H1 (cell line): ENCODE data around the gene SEL1L2. TPM values are rescaled to one million over a fixed set of nuclear protein-coding genes. Genes with fewer than 3 reads are reported as not detected.

Source experiments
- CTCF ChIA-PET: fragments of 300-600 bp; sonication (Branson Sonifier 250); formaldehyde crosslinking; loops from one replicate; lab custom pipeline; 2021; ENCODE audit not compliant: partially characterized antibody; lab: Charles Lee
- POLR2A ChIA-PET: fragments of 300-600 bp; sonication (Branson Sonifier 250); formaldehyde crosslinking; loops from one replicate; lab custom pipeline; 2021; ENCODE audit warnings: inconsistent platforms; ENCODE audit not compliant: partially characterized antibody; lab: Charles Lee
- DNase-seq, 2 experiments: peaks; one replicate each; pipeline versions ENCODE4 v3.0.0 to v3.0.0-alpha.2; 2010 to 2022; ENCODE audit warnings: low spot score in 2 of 2, low read depth in 1 of 2, mixed read lengths in 1 of 2
- FAIRE-seq: peaks from 2 replicates; lab custom pipeline; 2011; peaks lifted over from hg19 to GRCh38; lab: Jason Lieb, UNC
- H2AFZ ChIP-seq: 2 replicates; pipeline ENCODE4 v1.8.1; 2012; ENCODE audit warnings: low read length, inconsistent platforms
- H2AK5ac ChIP-seq: 2 replicates; pipeline ENCODE4 v1.6.1; 2013; ENCODE audit warnings: low read depth, low read length
- H2BK120ac ChIP-seq: replicated peaks from 2 replicates; pipeline ENCODE3; 2013; ENCODE audit warnings: low read depth, low read length, inconsistent platforms
- H2BK12ac ChIP-seq: 2 replicates; pipeline ENCODE4 v1.6.1; 2013; ENCODE audit warnings: low read depth, low read length
- H2BK15ac ChIP-seq: 2 replicates; pipeline ENCODE4 v1.6.1; 2013; ENCODE audit warnings: low read length
- H2BK20ac ChIP-seq: 2 replicates; pipeline ENCODE4 v1.6.1; 2013; ENCODE audit warnings: low read length
- H2BK5ac ChIP-seq: 2 replicates; pipeline ENCODE4 v1.6.1; 2013; ENCODE audit warnings: low read depth, low read length
- H3K14ac ChIP-seq: 2 replicates; pipeline ENCODE4 v1.6.1; 2013; ENCODE audit warnings: inconsistent platforms; ENCODE audit not compliant: insufficient read length
- H3K18ac ChIP-seq: 2 replicates; pipeline ENCODE4 v1.6.1; 2013; ENCODE audit warnings: low read length; ENCODE audit errors: extremely low read depth
- H3K23ac ChIP-seq: 2 replicates; pipeline ENCODE4 v1.6.1; 2013; ENCODE audit warnings: inconsistent platforms; ENCODE audit not compliant: insufficient read length
- H3K23me2 ChIP-seq: 2 replicates; pipeline ENCODE4 v1.6.1; 2013; ENCODE audit warnings: low read depth, low read length
- H3K27ac ChIP-seq: 2 replicates; pipeline ENCODE4 v1.6.1; 2011; ENCODE audit warnings: low read depth, low read length, inconsistent platforms
- H3K27me3 ChIP-seq, 4 experiments: replicated peaks in 1 of 4; 1 replicate in 1 of 4; 2 replicates in 3 of 4; pipeline versions ENCODE4 v1.6.1 to v1.8.1; 2011 to 2013; ENCODE audit warnings: low read length in 3 of 4, mild to moderate bottlenecking in 3 of 4, inconsistent platforms in 2 of 4, mixed read lengths in 2 of 4, moderate library complexity in 1 of 4; ENCODE audit not compliant: control insufficient read depth in 3 of 4, insufficient read depth in 3 of 4; ENCODE audit errors: extremely low read depth in 1 of 4
- H3K36me3 ChIP-seq, 4 experiments: 2 replicates each; pipeline versions ENCODE4 v1.6.1 to v1.8.1; 2011 to 2013; ENCODE audit warnings: mild to moderate bottlenecking in 4 of 4, low read length in 3 of 4, moderate library complexity in 2 of 4, control low read depth in 1 of 4, inconsistent platforms in 1 of 4; ENCODE audit not compliant: insufficient read depth in 4 of 4, control insufficient read depth in 2 of 4
- H3K4ac ChIP-seq: replicated peaks from 2 replicates; pipeline ENCODE3; 2013; ENCODE audit warnings: low read length, low read depth, mixed read lengths, inconsistent platforms; ENCODE audit not compliant: insufficient read length
- H3K4me1 ChIP-seq, 4 experiments: replicated peaks in 1 of 4; 1 replicate in 1 of 4; 2 replicates in 3 of 4; pipeline versions ENCODE4 v1.6.1 to v1.8.1; 2011 to 2013; ENCODE audit warnings: low read length in 3 of 4, inconsistent platforms in 2 of 4, mixed read lengths in 1 of 4; ENCODE audit not compliant: insufficient read depth in 4 of 4, control insufficient read depth in 3 of 4
- H3K4me2 ChIP-seq, 2 experiments: 2 replicates each; pipeline versions ENCODE4 v1.6.1 to v1.8.1; 2011 to 2013; ENCODE audit warnings: low read depth in 2 of 2, low read length in 2 of 2, control low read depth in 1 of 2, inconsistent platforms in 1 of 2, mild to moderate bottlenecking in 1 of 2; ENCODE audit not compliant: insufficient read depth in 1 of 2
- H3K4me3 ChIP-seq, 4 experiments: fragments of 200-600, 300-600 bp in 1 of 4; sonication (generic), shearing (Covaris generic), sonication (Bioruptor Twin) in 1 of 4; 2 replicates each; pipeline versions ENCODE4 v1.5.1 to v1.8.1; 2011 to 2016; ENCODE audit warnings: low read length in 4 of 4, low read depth in 3 of 4, control low read depth in 2 of 4, inconsistent platforms in 2 of 4, mild to moderate bottlenecking in 2 of 4, mixed read lengths in 1 of 4, moderate library complexity in 1 of 4; ENCODE audit not compliant: insufficient read depth in 2 of 4; ENCODE audit errors: extremely low read depth in 1 of 4
- H3K56ac ChIP-seq: replicated peaks from 2 replicates; pipeline ENCODE3; 2013; ENCODE audit warnings: low read depth, mild to moderate bottlenecking, mixed read lengths, low read length, inconsistent platforms; ENCODE audit not compliant: insufficient read length
- H3K79me1 ChIP-seq: 2 replicates; pipeline ENCODE4 v1.6.1; 2013; ENCODE audit warnings: low read depth, low read length, control low read depth
- H3K79me2 ChIP-seq, 2 experiments: 2 replicates each; pipeline versions ENCODE4 v1.6.1 to v1.8.1; 2012 to 2013; ENCODE audit warnings: low read length in 2 of 2, mild to moderate bottlenecking in 2 of 2, inconsistent platforms in 1 of 2; ENCODE audit not compliant: insufficient read depth in 2 of 2, control insufficient read depth in 1 of 2
- H3K9ac ChIP-seq, 4 experiments: replicated peaks in 1 of 4; 1 replicate in 1 of 4; 2 replicates in 3 of 4; pipeline versions ENCODE4 v1.6.1 to v1.8.1; 2011 to 2013; ENCODE audit warnings: low read depth in 3 of 4, low read length in 3 of 4, control low read depth in 2 of 4, mild to moderate bottlenecking in 2 of 4, moderate library complexity in 2 of 4, inconsistent platforms in 1 of 4; ENCODE audit errors: extremely low read depth in 1 of 4
- H3K9me3 ChIP-seq, 2 experiments: 2 replicates each; pipeline versions ENCODE4 v1.6.1 to v1.8.1; 2012 to 2013; ENCODE audit warnings: mild to moderate bottlenecking in 2 of 2, moderate library complexity in 2 of 2, control low read depth in 1 of 2, inconsistent platforms in 1 of 2, low read depth in 1 of 2, low read length in 1 of 2, mixed read lengths in 1 of 2; ENCODE audit not compliant: insufficient read depth in 2 of 2
- H4K20me1 ChIP-seq, 2 experiments: replicated peaks in 1 of 2; 2 replicates each; pipeline versions ENCODE3 to v1.8.1; 2011 to 2013; ENCODE audit warnings: inconsistent platforms in 2 of 2, low read length in 2 of 2, mild to moderate bottlenecking in 1 of 2; ENCODE audit not compliant: insufficient read depth in 2 of 2, control insufficient read depth in 1 of 2
- H4K5ac ChIP-seq: 2 replicates; pipeline ENCODE4 v1.6.1; 2013; ENCODE audit warnings: low read length, low read depth, mixed read lengths, inconsistent platforms; ENCODE audit not compliant: insufficient read length
- H4K8ac ChIP-seq: 2 replicates; pipeline ENCODE4 v1.8.0; 2013; ENCODE audit warnings: mild to moderate bottlenecking, moderate library complexity, low read length, inconsistent platforms; ENCODE audit not compliant: insufficient read depth; ENCODE audit errors: extremely low read depth
- H4K91ac ChIP-seq: replicated peaks from 2 replicates; pipeline ENCODE3; 2013; ENCODE audit warnings: low read length, mixed read lengths, inconsistent platforms; ENCODE audit not compliant: insufficient read length
- ASH2L ChIP-seq: fragments of 200-600, 300-600 bp; sonication (generic); IDR thresholded peaks from one replicate; pipeline ENCODE4 v1.7.1; 2017; ENCODE audit warnings: low read length
- CHD2 ChIP-seq: IDR thresholded peaks from 2 replicates; pipeline ENCODE4 v1.6.1; 2012; ENCODE audit warnings: low read length, improper control_type of control experiment
- EP300 ChIP-seq, 2 experiments: IDR thresholded peaks; 1 replicate in 1 of 2; 2 replicates in 1 of 2; pipeline ENCODE4 v1.6.1; 2011 to 2012; ENCODE audit warnings: low read depth in 2 of 2, low read length in 2 of 2, mild to moderate bottlenecking in 2 of 2, borderline replicate concordance in 1 of 2, inconsistent platforms in 1 of 2, moderate library complexity in 1 of 2
- KDM1A ChIP-seq: fragments of 200-600, 300-600 bp; sonication (generic); IDR thresholded peaks from 2 replicates; pipeline ENCODE4 v1.7.1; 2016; ENCODE audit warnings: mild to moderate bottlenecking, low read length, borderline replicate concordance
- RBBP5 ChIP-seq: IDR thresholded peaks from 2 replicates; pipeline ENCODE4 v1.7.1; 2012; ENCODE audit warnings: low read depth, mild to moderate bottlenecking, inconsistent platforms, low read length, moderate library complexity, borderline replicate concordance
- RXRA ChIP-seq: IDR thresholded peaks from 2 replicates; pipeline ENCODE4 v1.6.1; 2011; ENCODE audit warnings: low read depth, mild to moderate bottlenecking, low read length, moderate library complexity; ENCODE audit not compliant: insufficient read depth
- SAP30 ChIP-seq: fragments of 300-600 bp; sonication (generic); IDR thresholded peaks from 2 replicates; pipeline ENCODE4 v1.7.1; 2012; ENCODE audit warnings: low read length, moderate library complexity, mild to moderate bottlenecking, inconsistent platforms; ENCODE audit not compliant: insufficient read depth, insufficient replicate concordance
- SIRT6 ChIP-seq: IDR thresholded peaks from one replicate; pipeline ENCODE4 v1.7.1; 2012; ENCODE audit warnings: low read length, inconsistent platforms
- SUZ12 ChIP-seq: fragments of 200-600 bp; sonication (generic); IDR thresholded peaks from 2 replicates; pipeline ENCODE4 v1.6.1; 2012; ENCODE audit warnings: mild to moderate bottlenecking, inconsistent platforms, low read length, moderate library complexity, mixed read lengths
- TAF7 ChIP-seq: optimal IDR thresholded peaks from 2 replicates; pipeline ENCODE3; 2011; ENCODE audit warnings: low read depth, mild to moderate bottlenecking, inconsistent platforms, low read length, moderate library complexity, borderline replicate concordance
- WGBS, 2 experiments: shearing (Covaris generic) in 1 of 2; methylation state at CpG; one replicate each; pipeline versions ENCODE4 v1.1.6 to v1.1.7; 2013 to 2015; ENCODE audit warnings: low lambda C conversion rate in 2 of 2, mixed read lengths in 2 of 2, inconsistent platforms in 1 of 2, low coverage in 1 of 2, missing lambda C conversion rate in 1 of 2; ENCODE audit not compliant: insufficient replicate concordance in 2 of 2, insufficient coverage in 1 of 2, insufficient read length in 1 of 2; ENCODE audit errors: extremely low coverage in 1 of 2, missing lambda C conversion rate in 1 of 2; 5-methylcytosine and 5-hydroxymethylcytosine counted together
- polyA plus RNA-seq, 7 experiments: library from polyadenylated mRNA; depleted of rRNA in 3 of 7; stranded (reverse) in 5 of 7; unstranded in 2 of 7; fragments of >200 nt in 5 of 7; fragments of 200-250 nt in 2 of 7; gene quantifications; 1 replicate in 5 of 7; 2 replicates in 1 of 7; 4 replicates in 1 of 7; pipeline versions ENCODE4 v1.2.1 to v1.2.3, GENCODE V29; 2011 to 2013; ENCODE audit warnings: missing spikeins in 2 of 7, mixed read lengths in 2 of 7
- total RNA-seq: library from RNA; stranded (reverse); fragmentation: NEBNext Ultra II Directional; extraction: Animal tissue kit (Norgen Biotek cat#: 25700); gene quantifications from 2 replicates; pipeline ENCODE4 v1.2.1, GENCODE V29; 2021
- TF ChIP-seq, protein P1 (sequence below), 3 experiments: IDR thresholded peaks; 1 replicate in 2 of 3; 2 replicates in 1 of 3; pipeline versions ENCODE4 v1.5.1 to v1.6.1; 2011; ENCODE audit warnings: low read length in 3 of 3, mild to moderate bottlenecking in 3 of 3, inconsistent platforms in 2 of 3, low read depth in 1 of 3, moderate library complexity in 1 of 3; ENCODE audit not compliant: insufficient read depth in 1 of 3; ENCODE audit errors: control extremely low read depth in 1 of 3

Gene SEL1L2
- total and polyA plus RNA-seq, 2 of the 8 experiments (the other 6 are each of a cell fraction or from before 2014, with no cell fraction given): not detected

DNA sequence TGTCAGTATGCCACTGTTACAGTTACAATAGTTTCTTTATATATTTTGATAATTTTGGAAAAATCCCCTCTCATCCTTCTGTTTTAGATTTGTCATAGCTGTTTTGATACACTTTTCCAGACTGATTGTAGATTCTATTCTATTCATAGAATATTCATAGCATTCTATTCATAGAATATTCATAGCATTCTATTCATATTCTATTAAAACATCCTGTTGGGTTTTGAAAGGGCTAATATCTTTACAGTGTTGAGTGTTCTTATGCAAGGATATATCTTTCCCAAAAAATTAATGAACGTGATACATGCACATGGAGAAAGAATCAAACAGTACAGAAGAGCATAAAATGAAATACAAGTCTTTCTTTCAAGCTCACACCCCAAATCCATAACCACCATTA is 42.9 kb upstream of the SEL1L2 start:
- WGBS, 2 experiments: 100% methylated on average over 1 of the region's 1 CpG; no CpG with 5 or more reads in 1 of the 2 experiments
- H3K4me1 ChIP-seq: no peaks in the 10 kb centered on the region
- H3K36me3 ChIP-seq: no peaks in the 10 kb centered on the region
- no peaks in the 10 kb centered on the region for H3K23me2 ChIP-seq
- no peak overlapping the region for H3K4me2 ChIP-seq
- no peaks in the 10 kb centered on the region for H3K9me3 ChIP-seq
- H3K79me2 ChIP-seq: no peaks in the 10 kb centered on the region
- H4K8ac ChIP-seq: no peak overlapping the region
- H3K9ac ChIP-seq: no peak overlapping the region
- no peak for DNase-seq
- no peak overlapping the region for H3K18ac ChIP-seq
- H2AFZ ChIP-seq: no peak overlapping the region
- POLR2A ChIA-PET: no interaction called here
- no peak overlapping the region for H2BK12ac ChIP-seq
- H3K14ac ChIP-seq: no peak overlapping the region
- H3K4ac ChIP-seq: no peak overlapping the region
- H2BK15ac ChIP-seq: no peak overlapping the region
- H3K4me3 ChIP-seq: no peak overlapping the region
- H3K79me1 ChIP-seq: no peaks in the 10 kb centered on the region
- no peak overlapping the region for H3K23ac ChIP-seq
- H3K56ac ChIP-seq: no peak overlapping the region
- no peak overlapping the region for H4K91ac ChIP-seq
- CTCF ChIA-PET: interaction anchor here (0.6 to 0.9 kb wide), 2 partner anchors 213 to 382 kb away, joined by 3 to 4 read pairs; no protein-coding TSS in a partner anchor
- no peak overlapping the region for H2AK5ac ChIP-seq
- no peak for FAIRE-seq
- no peak overlapping the region for H2BK120ac ChIP-seq
- TF ChIP-seq KDM1A (no peak), CHD2 (no peak), EP300 (IDR thresholded peaks at IDR 0.05; ENCODE audit: borderline replicate concordance in 1 of 2, low read depth in 2 of 2, low read length in 2 of 2) (no peak), RXRA (no peak), SAP30 (no peak), ASH2L (no peak), SUZ12 (no peak), TAF7 (no peak), RBBP5 (no peak), SIRT6 (no peak)
- TF ChIP-seq, protein P1, sequence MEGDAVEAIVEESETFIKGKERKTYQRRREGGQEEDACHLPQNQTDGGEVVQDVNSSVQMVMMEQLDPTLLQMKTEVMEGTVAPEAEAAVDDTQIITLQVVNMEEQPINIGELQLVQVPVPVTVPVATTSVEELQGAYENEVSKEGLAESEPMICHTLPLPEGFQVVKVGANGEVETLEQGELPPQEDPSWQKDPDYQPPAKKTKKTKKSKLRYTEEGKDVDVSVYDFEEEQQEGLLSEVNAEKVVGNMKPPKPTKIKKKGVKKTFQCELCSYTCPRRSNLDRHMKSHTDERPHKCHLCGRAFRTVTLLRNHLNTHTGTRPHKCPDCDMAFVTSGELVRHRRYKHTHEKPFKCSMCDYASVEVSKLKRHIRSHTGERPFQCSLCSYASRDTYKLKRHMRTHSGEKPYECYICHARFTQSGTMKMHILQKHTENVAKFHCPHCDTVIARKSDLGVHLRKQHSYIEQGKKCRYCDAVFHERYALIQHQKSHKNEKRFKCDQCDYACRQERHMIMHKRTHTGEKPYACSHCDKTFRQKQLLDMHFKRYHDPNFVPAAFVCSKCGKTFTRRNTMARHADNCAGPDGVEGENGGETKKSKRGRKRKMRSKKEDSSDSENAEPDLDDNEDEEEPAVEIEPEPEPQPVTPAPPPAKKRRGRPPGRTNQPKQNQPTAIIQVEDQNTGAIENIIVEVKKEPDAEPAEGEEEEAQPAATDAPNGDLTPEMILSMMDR (IDR thresholded peaks at IDR 0.05; ENCODE audit: control extremely low read depth in 1 of 3, insufficient read depth in 1 of 3, low read depth in 1 of 3, low read length in 3 of 3): no peak
- H2BK20ac ChIP-seq: no peak overlapping the region
- no peak overlapping the region for H2BK5ac ChIP-seq
- H4K5ac ChIP-seq: no peak overlapping the region
- no peaks in the 10 kb centered on the region for H3K27me3 ChIP-seq
- H4K20me1 ChIP-seq: no peaks in the 10 kb centered on the region
- no peak overlapping the region for H3K27ac ChIP-seq
